GM12873 (cell line): Measurements from ENCODE around the gene IFI44L.

ENCODE experiments used
- CTCF ChIP-seq: IDR thresholded peaks from 2 replicates; pipeline ENCODE4 v1.5.1; 2012; ENCODE audit warnings: low read depth, mild to moderate bottlenecking, moderate library complexity, low read length, control low read depth; ENCODE audit not compliant: insufficient read depth; ENCODE audit errors: missing control alignments

Gene IFI44L

GRCh38 chr1:78682496-78682895 is 62.2 kb downstream of the IFI44L start:
- no peak for TF ChIP-seq CTCF

- TF ChIP-seq CTCF, result no peak
Observed at GRCh38 chr1:78683079-78683478, 62.8 kb downstream of the IFI44L start.

GRCh38 chr1:78687315-78687714 is 67.1 kb downstream of the IFI44L start:
- no peak for TF ChIP-seq CTCF

- no peak for TF ChIP-seq CTCF
Observed at GRCh38 chr1:78687914-78688313, 67.7 kb downstream of the IFI44L start.

GRCh38 chr1:78688697-78689096 is 68.4 kb downstream of the IFI44L start:
- TF ChIP-seq CTCF, result no peak

GRCh38 chr1:78690516-78690915 is 70.3 kb downstream of the IFI44L start:
- no peak for TF ChIP-seq CTCF

- no peak for TF ChIP-seq CTCF
Observed at GRCh38 chr1:78691995-78692747, 71.9 kb downstream of the IFI44L start.
